GM19372 (cell line): ENCODE measurements around the gene PCDH1.
"Not testable (repeated sequence)": the region's sequence is repeated elsewhere in the genome, so short reads cannot be mapped to it uniquely, and the experiment has no call there.

Experiments used
- ATAC-seq: cut with Tn5 transposase; IDR thresholded peaks from one replicate; pipeline ENCODE4 v1.9.1; 2021; ENCODE audit warnings: mild to moderate bottlenecking, low read depth, moderate library complexity; ENCODE audit not compliant: unreplicated experiment

PCDH1 gene

GRCh38 chr5:141902015-141902814 is 24.0 kb upstream of the PCDH1 start:
- ATAC-seq = no peak

GRCh38 chr5:141898448-141899049 is 20.3 kb upstream of the PCDH1 start:
- ATAC-seq = no peak

GRCh38 chr5:141897425-141897824 is 19.2 kb upstream of the PCDH1 start:
- no peak for ATAC-seq

GRCh38 chr5:141890429-141890828 is 12.2 kb upstream of the PCDH1 start:
- ATAC-seq = not testable (repeated sequence)

- ATAC-seq = no peak
Observed at GRCh38 chr5:141889282-141889871, 11.2 kb upstream of the PCDH1 start.

- ATAC-seq = no peak
Observed at GRCh38 chr5:141883892-141884318, 5.7 kb upstream of the PCDH1 start.

- ATAC-seq = no peak
Observed at GRCh38 chr5:141883184-141883891, 5.1 kb upstream of the PCDH1 start.

- ATAC-seq = no peak
Observed at GRCh38 chr5:141882594-141883183, 4.5 kb upstream of the PCDH1 start.

GRCh38 chr5:141881886-141882285 is 3.7 kb upstream of the PCDH1 start:
- no peak for ATAC-seq

- ATAC-seq = no peak
Observed at GRCh38 chr5:141880961-141881801, 3.0 kb upstream of the PCDH1 start.

- no peak for ATAC-seq
Observed at GRCh38 chr5:141879941-141880738, 1.9 kb upstream of the PCDH1 start.

GRCh38 chr5:141879426-141879759 is 1.2 kb upstream of the PCDH1 start:
- ATAC-seq = no peak

- peak; percentile 76 for ATAC-seq
Observed at GRCh38 chr5:141878711-141879425, 658 bp upstream of the PCDH1 start.

GRCh38 chr5:141877356-141878185 is 639 bp downstream of the PCDH1 start:
- ATAC-seq = no peak

GRCh38 chr5:141876628-141877355 is 1.4 kb downstream of the PCDH1 start:
- ATAC-seq = no peak

- no peak for ATAC-seq
Observed at GRCh38 chr5:141875795-141876627, 2.2 kb downstream of the PCDH1 start.
